Inflammatory macrophage treated with lipopolysaccharide for 1 hour (primary cell): ENCODE results near the gene FAM78B.

Experiments
- DNase-seq, 2 donors: peaks; one replicate each; pipeline ENCODE4 v3.0.0-alpha.2; 2020 to 2022

Gene FAM78B

GRCh38 chr1:166062421-166063070, 104.3 kb downstream of the FAM78B start:
- no peak for DNase-seq

- DNase-seq, result no peak
Observed at GRCh38 chr1:166057650-166058049, 109.2 kb downstream of the FAM78B start.

- DNase-seq, result no peak
Observed at GRCh38 chr1:166053395-166053794, 113.4 kb downstream of the FAM78B start.

- DNase-seq, result no peak
Observed at GRCh38 chr1:166040202-166040997, 126.4 kb downstream of the FAM78B start.

- no peak for DNase-seq
Observed at GRCh38 chr1:166039436-166040201, 127.2 kb downstream of the FAM78B start.

- no peak for DNase-seq
Observed at GRCh38 chr1:166036092-166036491, 130.7 kb downstream of the FAM78B start.

GRCh38 chr1:166032572-166033371, 134.0 kb downstream of the FAM78B start:
- DNase-seq, result no peak

- DNase-seq, result no peak
Observed at GRCh38 chr1:166031932-166032571, 134.7 kb downstream of the FAM78B start.

- DNase-seq, result no peak
Observed at GRCh38 chr1:166029196-166029945, 137.4 kb downstream of the FAM78B start.

- no peak for DNase-seq
Observed at GRCh38 chr1:166026555-166026954, 140.2 kb downstream of the FAM78B start.

GRCh38 chr1:166026143-166026542, 140.7 kb downstream of the FAM78B start:
- no peak for DNase-seq

GRCh38 chr1:166020210-166020609, 146.6 kb downstream of the FAM78B start:
- no peak for DNase-seq
